ENCODE data around the gene AK9.
"Not testable (repeated sequence)": the region's sequence is repeated elsewhere in the genome, so short reads cannot be mapped to it uniquely, and the experiment has no call there.

DNA sequence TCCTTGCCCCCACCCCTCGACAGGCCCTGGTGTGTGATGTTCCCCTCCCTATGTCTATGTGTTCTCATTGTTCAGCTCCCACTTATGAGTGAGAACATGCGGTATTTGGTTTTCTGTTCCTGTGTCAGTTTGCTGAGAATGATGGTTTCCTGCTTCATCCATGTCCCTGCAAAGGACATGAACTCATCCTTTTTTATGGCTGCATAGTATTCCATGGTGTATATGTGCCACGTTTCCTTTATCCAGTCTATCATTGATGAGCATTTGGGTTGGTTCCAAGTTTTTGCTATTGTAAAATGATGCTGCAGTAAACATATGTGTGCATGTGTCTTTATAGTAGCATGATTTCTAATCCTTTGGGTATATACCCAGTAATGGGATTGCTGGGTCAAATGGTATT, 34.2 kb upstream of the AK9 start:
- not testable (repeated sequence) for TF ChIP-seq RAD21 (conservative IDR thresholded peaks at IDR 0.05); EZH2 (IDR thresholded peaks at IDR 0.05; ENCODE audit: borderline replicate concordance, insufficient read depth, low read length, poor library complexity, severe bottlenecking); POLR2AphosphoS5 (IDR thresholded peaks at IDR 0.05); TAF1 (IDR thresholded peaks at IDR 0.05; ENCODE audit: low read depth); SMC3 (conservative IDR thresholded peaks at IDR 0.05; ENCODE audit: poor library complexity); EP300 (conservative IDR thresholded peaks at IDR 0.05; ENCODE audit: poor library complexity, severe bottlenecking)
- TF ChIP-seq, protein P1, sequence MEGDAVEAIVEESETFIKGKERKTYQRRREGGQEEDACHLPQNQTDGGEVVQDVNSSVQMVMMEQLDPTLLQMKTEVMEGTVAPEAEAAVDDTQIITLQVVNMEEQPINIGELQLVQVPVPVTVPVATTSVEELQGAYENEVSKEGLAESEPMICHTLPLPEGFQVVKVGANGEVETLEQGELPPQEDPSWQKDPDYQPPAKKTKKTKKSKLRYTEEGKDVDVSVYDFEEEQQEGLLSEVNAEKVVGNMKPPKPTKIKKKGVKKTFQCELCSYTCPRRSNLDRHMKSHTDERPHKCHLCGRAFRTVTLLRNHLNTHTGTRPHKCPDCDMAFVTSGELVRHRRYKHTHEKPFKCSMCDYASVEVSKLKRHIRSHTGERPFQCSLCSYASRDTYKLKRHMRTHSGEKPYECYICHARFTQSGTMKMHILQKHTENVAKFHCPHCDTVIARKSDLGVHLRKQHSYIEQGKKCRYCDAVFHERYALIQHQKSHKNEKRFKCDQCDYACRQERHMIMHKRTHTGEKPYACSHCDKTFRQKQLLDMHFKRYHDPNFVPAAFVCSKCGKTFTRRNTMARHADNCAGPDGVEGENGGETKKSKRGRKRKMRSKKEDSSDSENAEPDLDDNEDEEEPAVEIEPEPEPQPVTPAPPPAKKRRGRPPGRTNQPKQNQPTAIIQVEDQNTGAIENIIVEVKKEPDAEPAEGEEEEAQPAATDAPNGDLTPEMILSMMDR (IDR thresholded peaks at IDR 0.05; ENCODE audit: poor library complexity, severe bottlenecking): not testable (repeated sequence)
- TF ChIP-seq, protein P2, sequence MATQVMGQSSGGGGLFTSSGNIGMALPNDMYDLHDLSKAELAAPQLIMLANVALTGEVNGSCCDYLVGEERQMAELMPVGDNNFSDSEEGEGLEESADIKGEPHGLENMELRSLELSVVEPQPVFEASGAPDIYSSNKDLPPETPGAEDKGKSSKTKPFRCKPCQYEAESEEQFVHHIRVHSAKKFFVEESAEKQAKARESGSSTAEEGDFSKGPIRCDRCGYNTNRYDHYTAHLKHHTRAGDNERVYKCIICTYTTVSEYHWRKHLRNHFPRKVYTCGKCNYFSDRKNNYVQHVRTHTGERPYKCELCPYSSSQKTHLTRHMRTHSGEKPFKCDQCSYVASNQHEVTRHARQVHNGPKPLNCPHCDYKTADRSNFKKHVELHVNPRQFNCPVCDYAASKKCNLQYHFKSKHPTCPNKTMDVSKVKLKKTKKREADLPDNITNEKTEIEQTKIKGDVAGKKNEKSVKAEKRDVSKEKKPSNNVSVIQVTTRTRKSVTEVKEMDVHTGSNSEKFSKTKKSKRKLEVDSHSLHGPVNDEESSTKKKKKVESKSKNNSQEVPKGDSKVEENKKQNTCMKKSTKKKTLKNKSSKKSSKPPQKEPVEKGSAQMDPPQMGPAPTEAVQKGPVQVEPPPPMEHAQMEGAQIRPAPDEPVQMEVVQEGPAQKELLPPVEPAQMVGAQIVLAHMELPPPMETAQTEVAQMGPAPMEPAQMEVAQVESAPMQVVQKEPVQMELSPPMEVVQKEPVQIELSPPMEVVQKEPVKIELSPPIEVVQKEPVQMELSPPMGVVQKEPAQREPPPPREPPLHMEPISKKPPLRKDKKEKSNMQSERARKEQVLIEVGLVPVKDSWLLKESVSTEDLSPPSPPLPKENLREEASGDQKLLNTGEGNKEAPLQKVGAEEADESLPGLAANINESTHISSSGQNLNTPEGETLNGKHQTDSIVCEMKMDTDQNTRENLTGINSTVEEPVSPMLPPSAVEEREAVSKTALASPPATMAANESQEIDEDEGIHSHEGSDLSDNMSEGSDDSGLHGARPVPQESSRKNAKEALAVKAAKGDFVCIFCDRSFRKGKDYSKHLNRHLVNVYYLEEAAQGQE (IDR thresholded peaks at IDR 0.05; ENCODE audit: borderline replicate concordance): not testable (repeated sequence)

Data from neural cell (in vitro differentiated cells).